ENCODE results near the gene SLC45A3. TPM values are rescaled to one million over a fixed set of nuclear protein-coding genes. Genes with fewer than 3 reads are reported as not detected.

The SLC45A3 gene
- total RNA-seq, 1 experiment from 2014 or later: 16.7 TPM

DNA sequence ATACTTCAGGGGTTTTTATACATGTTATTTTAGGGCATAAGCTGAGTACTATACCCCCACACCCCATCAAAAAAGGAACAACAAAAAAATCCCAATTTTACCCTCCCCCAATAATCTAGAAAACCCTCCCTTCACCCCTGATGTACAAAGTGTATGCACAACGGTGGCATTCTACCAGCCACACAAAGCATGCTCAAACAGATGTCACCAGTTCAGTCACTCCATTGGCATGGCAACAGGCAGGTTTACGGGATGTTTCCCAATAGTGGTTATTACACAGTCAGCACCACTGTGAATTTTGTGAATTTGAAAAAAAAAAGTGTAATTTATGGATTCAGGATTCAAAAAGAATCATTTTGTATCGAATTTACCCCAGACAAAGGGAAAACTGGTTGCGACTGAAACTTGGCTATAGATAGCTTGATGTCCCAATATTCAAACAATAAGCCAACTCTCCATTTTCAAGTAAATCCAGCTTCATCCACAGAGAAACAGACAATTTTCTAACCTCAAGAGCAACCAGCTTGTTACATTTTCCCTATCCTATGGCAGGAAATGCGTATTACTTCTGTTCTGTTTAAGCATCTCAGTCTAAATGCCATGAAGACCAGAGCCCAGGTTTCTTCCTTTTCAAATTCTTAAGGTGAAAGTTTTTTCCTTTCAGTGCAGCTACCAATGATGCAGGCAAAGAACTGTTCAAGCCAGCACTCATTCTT, 34.0 kb upstream of the SLC45A3 start:
- Histone ChIP-seq H3K9me3 (ENCODE audit: control insufficient read depth, low read depth, low read length) (no peaks in the 10 kb centered on the region), H3T11ph (ENCODE audit: low read length) (no peak overlapping the region), H3K14ac (ENCODE audit: insufficient read depth, low read length) (no peak overlapping the region), H2AK5ac (ENCODE audit: insufficient read length, low read length) (no peak overlapping the region), H3K18ac (ENCODE audit: insufficient read length, low read depth, low read length) (no peak overlapping the region), H3K79me2 (ENCODE audit: insufficient read depth, low read length) (no peaks in the 10 kb centered on the region), H3K4me2 (ENCODE audit: insufficient read depth, insufficient read length, low read length) (no peak overlapping the region), H4K5ac (ENCODE audit: insufficient read length, low read depth, low read length) (no peak overlapping the region), H2BK12ac (ENCODE audit: insufficient read length, low read depth, low read length) (no peak overlapping the region), H3K23me2 (ENCODE audit: insufficient read length, low read depth, low read length, poor library complexity, severe bottlenecking) (no peaks in the 10 kb centered on the region), H4K8ac (replicated peaks; ENCODE audit: insufficient read length, low read depth, low read length) (no peak overlapping the region), H3K23ac (ENCODE audit: insufficient read length, low read depth, low read length) (no peak overlapping the region), H3K27ac (ENCODE audit: insufficient read length, low read depth, low read length) (no peak overlapping the region), H4K20me1 (ENCODE audit: control insufficient read depth, insufficient read depth, insufficient read length) (no peaks in the 10 kb centered on the region), H3K79me1 (ENCODE audit: insufficient read depth, low read depth, low read length, poor library complexity, severe bottlenecking) (no peaks in the 10 kb centered on the region), H3K4ac (ENCODE audit: low read depth, low read length) (no peak overlapping the region), H3K4me1 (ENCODE audit: insufficient read depth, low read length) (no peaks in the 10 kb centered on the region), H3K56ac (ENCODE audit: insufficient read length, low read depth, low read length) (no peak overlapping the region), H3K27me3 (ENCODE audit: insufficient read depth, low read length) (no peaks in the 10 kb centered on the region), H2BK15ac (ENCODE audit: low read depth, low read length) (no peak overlapping the region), H4K91ac (ENCODE audit: insufficient read length, low read depth, low read length) (no peak overlapping the region), H2BK20ac (ENCODE audit: low read depth, low read length, poor library complexity, severe bottlenecking) (no peak overlapping the region), H2BK120ac (ENCODE audit: low read depth, low read length, poor library complexity, severe bottlenecking) (no peak overlapping the region), H2BK5ac (ENCODE audit: insufficient read length, low read length) (no peak overlapping the region), H2AFZ (ENCODE audit: low read length) (no peak overlapping the region), H3K9ac (ENCODE audit: extremely low read depth, insufficient read length, low read length) (no peak overlapping the region)
- peak overlapping the region in 2 of 3 experiments; percentile 50 to 88; a peak in 3 of 7 replicates for H3K27ac Mint-ChIP-seq
- H3K4me3 Mint-ChIP-seq: no peak overlapping the region
- WGBS (ENCODE audit: extremely low coverage, insufficient read length, low lambda C conversion rate): no CpG with 5 or more reads among the region's 5 CpGs
- H3K9me3 Mint-ChIP-seq: no peaks in the 10 kb centered on the region
- peaks cover 37% of the 10 kb centered on the region in 2 experiments for H3K4me1 Mint-ChIP-seq
- H3K36me3 Mint-ChIP-seq (ENCODE audit: insufficient read depth in 1 of 3, low read depth in 3 of 3): peaks cover 18 to 45% (median 39%) of the 10 kb centered on the region in 3 experiments; a peak in 6 of 7 replicates
- H3K27me3 Mint-ChIP-seq (ENCODE audit: low read depth): no peaks in the 10 kb centered on the region
- DNase-seq: no peak
- TF ChIP-seq, protein P1, sequence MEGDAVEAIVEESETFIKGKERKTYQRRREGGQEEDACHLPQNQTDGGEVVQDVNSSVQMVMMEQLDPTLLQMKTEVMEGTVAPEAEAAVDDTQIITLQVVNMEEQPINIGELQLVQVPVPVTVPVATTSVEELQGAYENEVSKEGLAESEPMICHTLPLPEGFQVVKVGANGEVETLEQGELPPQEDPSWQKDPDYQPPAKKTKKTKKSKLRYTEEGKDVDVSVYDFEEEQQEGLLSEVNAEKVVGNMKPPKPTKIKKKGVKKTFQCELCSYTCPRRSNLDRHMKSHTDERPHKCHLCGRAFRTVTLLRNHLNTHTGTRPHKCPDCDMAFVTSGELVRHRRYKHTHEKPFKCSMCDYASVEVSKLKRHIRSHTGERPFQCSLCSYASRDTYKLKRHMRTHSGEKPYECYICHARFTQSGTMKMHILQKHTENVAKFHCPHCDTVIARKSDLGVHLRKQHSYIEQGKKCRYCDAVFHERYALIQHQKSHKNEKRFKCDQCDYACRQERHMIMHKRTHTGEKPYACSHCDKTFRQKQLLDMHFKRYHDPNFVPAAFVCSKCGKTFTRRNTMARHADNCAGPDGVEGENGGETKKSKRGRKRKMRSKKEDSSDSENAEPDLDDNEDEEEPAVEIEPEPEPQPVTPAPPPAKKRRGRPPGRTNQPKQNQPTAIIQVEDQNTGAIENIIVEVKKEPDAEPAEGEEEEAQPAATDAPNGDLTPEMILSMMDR (conservative IDR thresholded peaks at IDR 0.05): no peak
